ENCODE results near the gene MRPL41. TPM values are rescaled to one million over a fixed set of nuclear protein-coding genes. Genes with fewer than 3 reads are reported as not detected.

MRPL41 gene
- total and polyA plus RNA-seq, 2 experiments from 2014 or later, result 32.8 to 146 TPM

DNA sequence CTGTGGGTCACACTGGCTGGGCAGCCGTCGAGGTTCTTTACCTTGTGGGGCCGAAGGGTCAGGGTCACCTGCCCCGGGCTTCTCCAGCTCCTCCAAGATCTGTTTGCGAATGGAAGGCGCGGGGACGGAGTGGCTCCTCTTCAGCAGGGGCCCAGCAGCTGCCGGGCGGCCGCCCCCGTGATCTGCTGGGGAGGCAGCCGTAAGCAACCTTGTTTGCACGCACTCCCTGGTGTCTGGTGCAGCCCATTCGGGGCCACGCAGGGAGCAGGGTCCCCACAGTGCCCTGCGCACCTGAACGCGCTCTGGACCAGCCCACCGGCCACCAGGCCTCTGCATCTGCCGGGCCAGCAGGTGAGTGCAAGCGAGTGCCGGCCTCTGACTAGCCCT, 36.3 kb upstream of the MRPL41 start:
- peaks cover 18% of the 10 kb centered on the region for H3K9me3 Mint-ChIP-seq
- H3K4me3 ChIP-seq, result no peak overlapping the region
- TF ChIP-seq, protein P1, sequence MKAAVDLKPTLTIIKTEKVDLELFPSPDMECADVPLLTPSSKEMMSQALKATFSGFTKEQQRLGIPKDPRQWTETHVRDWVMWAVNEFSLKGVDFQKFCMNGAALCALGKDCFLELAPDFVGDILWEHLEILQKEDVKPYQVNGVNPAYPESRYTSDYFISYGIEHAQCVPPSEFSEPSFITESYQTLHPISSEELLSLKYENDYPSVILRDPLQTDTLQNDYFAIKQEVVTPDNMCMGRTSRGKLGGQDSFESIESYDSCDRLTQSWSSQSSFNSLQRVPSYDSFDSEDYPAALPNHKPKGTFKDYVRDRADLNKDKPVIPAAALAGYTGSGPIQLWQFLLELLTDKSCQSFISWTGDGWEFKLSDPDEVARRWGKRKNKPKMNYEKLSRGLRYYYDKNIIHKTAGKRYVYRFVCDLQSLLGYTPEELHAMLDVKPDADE (IDR thresholded peaks at IDR 0.05), result no peak
- no peak for TF ChIP-seq ZNF331 (CRISPR knock-in tag; IDR thresholded peaks at IDR 0.05; ENCODE audit: low read depth)
- TF ChIP-seq STAT1 (IDR thresholded peaks at IDR 0.05; ENCODE audit: unreplicated experiment), result no peak
- TF ChIP-seq ZNF114 (CRISPR knock-in tag; IDR thresholded peaks at IDR 0.05), result no peak
- no peak for TF ChIP-seq JUNB (IDR thresholded peaks at IDR 0.05; ENCODE audit: unreplicated experiment)
- TF ChIP-seq NANOG (IDR thresholded peaks at IDR 0.05; ENCODE audit: borderline replicate concordance), result no peak
- TF ChIP-seq, protein P2, sequence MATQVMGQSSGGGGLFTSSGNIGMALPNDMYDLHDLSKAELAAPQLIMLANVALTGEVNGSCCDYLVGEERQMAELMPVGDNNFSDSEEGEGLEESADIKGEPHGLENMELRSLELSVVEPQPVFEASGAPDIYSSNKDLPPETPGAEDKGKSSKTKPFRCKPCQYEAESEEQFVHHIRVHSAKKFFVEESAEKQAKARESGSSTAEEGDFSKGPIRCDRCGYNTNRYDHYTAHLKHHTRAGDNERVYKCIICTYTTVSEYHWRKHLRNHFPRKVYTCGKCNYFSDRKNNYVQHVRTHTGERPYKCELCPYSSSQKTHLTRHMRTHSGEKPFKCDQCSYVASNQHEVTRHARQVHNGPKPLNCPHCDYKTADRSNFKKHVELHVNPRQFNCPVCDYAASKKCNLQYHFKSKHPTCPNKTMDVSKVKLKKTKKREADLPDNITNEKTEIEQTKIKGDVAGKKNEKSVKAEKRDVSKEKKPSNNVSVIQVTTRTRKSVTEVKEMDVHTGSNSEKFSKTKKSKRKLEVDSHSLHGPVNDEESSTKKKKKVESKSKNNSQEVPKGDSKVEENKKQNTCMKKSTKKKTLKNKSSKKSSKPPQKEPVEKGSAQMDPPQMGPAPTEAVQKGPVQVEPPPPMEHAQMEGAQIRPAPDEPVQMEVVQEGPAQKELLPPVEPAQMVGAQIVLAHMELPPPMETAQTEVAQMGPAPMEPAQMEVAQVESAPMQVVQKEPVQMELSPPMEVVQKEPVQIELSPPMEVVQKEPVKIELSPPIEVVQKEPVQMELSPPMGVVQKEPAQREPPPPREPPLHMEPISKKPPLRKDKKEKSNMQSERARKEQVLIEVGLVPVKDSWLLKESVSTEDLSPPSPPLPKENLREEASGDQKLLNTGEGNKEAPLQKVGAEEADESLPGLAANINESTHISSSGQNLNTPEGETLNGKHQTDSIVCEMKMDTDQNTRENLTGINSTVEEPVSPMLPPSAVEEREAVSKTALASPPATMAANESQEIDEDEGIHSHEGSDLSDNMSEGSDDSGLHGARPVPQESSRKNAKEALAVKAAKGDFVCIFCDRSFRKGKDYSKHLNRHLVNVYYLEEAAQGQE (IDR thresholded peaks at IDR 0.05; ENCODE audit: unreplicated experiment), result no peak
- TF ChIP-seq, protein P3, sequence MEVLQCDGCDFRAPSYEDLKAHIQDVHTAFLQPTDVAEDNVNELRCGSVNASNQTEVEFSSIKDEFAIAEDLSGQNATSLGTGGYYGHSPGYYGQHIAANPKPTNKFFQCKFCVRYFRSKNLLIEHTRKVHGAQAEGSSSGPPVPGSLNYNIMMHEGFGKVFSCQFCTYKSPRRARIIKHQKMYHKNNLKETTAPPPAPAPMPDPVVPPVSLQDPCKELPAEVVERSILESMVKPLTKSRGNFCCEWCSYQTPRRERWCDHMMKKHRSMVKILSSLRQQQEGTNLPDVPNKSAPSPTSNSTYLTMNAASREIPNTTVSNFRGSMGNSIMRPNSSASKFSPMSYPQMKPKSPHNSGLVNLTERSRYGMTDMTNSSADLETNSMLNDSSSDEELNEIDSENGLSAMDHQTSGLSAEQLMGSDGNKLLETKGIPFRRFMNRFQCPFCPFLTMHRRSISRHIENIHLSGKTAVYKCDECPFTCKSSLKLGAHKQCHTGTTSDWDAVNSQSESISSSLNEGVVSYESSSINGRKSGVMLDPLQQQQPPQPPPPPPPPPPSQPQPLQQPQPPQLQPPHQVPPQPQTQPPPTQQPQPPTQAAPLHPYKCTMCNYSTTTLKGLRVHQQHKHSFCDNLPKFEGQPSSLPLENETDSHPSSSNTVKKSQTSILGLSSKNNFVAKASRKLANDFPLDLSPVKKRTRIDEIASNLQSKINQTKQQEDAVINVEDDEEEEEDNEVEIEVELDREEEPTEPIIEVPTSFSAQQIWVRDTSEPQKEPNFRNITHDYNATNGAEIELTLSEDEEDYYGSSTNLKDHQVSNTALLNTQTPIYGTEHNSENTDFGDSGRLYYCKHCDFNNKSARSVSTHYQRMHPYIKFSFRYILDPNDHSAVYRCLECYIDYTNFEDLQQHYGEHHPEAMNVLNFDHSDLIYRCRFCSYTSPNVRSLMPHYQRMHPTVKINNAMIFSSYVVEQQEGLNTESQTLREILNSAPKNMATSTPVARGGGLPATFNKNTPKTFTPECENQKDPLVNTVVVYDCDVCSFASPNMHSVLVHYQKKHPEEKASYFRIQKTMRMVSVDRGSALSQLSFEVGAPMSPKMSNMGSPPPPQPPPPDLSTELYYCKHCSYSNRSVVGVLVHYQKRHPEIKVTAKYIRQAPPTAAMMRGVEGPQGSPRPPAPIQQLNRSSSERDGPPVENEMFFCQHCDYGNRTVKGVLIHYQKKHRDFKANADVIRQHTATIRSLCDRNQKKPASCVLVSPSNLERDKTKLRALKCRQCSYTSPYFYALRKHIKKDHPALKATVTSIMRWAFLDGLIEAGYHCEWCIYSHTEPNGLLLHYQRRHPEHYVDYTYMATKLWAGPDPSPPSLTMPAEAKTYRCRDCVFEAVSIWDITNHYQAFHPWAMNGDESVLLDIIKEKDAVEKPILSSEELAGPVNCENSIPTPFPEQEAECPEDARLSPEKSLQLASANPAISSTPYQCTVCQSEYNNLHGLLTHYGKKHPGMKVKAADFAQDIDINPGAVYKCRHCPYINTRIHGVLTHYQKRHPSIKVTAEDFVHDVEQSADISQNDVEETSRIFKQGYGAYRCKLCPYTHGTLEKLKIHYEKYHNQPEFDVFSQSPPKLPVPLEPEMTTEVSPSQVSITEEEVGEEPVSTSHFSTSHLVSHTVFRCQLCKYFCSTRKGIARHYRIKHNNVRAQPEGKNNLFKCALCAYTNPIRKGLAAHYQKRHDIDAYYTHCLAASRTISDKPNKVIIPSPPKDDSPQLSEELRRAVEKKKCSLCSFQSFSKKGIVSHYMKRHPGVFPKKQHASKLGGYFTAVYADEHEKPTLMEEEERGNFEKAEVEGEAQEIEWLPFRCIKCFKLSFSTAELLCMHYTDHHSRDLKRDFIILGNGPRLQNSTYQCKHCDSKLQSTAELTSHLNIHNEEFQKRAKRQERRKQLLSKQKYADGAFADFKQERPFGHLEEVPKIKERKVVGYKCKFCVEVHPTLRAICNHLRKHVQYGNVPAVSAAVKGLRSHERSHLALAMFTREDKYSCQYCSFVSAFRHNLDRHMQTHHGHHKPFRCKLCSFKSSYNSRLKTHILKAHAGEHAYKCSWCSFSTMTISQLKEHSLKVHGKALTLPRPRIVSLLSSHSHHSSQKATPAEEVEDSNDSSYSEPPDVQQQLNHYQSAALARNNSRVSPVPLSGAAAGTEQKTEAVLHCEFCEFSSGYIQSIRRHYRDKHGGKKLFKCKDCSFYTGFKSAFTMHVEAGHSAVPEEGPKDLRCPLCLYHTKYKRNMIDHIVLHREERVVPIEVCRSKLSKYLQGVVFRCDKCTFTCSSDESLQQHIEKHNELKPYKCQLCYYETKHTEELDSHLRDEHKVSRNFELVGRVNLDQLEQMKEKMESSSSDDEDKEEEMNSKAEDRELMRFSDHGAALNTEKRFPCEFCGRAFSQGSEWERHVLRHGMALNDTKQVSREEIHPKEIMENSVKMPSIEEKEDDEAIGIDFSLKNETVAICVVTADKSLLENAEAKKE (CRISPR knock-in tag; IDR thresholded peaks at IDR 0.05), result no peak
- TF ChIP-seq, protein P4, sequence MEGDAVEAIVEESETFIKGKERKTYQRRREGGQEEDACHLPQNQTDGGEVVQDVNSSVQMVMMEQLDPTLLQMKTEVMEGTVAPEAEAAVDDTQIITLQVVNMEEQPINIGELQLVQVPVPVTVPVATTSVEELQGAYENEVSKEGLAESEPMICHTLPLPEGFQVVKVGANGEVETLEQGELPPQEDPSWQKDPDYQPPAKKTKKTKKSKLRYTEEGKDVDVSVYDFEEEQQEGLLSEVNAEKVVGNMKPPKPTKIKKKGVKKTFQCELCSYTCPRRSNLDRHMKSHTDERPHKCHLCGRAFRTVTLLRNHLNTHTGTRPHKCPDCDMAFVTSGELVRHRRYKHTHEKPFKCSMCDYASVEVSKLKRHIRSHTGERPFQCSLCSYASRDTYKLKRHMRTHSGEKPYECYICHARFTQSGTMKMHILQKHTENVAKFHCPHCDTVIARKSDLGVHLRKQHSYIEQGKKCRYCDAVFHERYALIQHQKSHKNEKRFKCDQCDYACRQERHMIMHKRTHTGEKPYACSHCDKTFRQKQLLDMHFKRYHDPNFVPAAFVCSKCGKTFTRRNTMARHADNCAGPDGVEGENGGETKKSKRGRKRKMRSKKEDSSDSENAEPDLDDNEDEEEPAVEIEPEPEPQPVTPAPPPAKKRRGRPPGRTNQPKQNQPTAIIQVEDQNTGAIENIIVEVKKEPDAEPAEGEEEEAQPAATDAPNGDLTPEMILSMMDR (conservative IDR thresholded peaks at IDR 0.05; ENCODE audit: low read depth in 2 of 2), result no peak
- TF ChIP-seq POLR2AphosphoS5 (IDR thresholded peaks at IDR 0.05; ENCODE audit: low read depth), result no peak
- TF ChIP-seq EZH2 (IDR thresholded peaks at IDR 0.05; ENCODE audit: low read depth, unreplicated experiment), result no peak
- no peak for TF ChIP-seq EZH2phosphoT487 (IDR thresholded peaks at IDR 0.05; ENCODE audit: unreplicated experiment)
- no peak for TF ChIP-seq CREB1 (CRISPR knock-in tag; IDR thresholded peaks at IDR 0.05; ENCODE audit: low read depth)
- peaks cover 15% of the 10 kb centered on the region; the same call in 2 of the 3 replicates for H3K36me3 Mint-ChIP-seq (ENCODE audit: low read depth)
- no peak overlapping the region for H3K4me2 ChIP-seq
- H3K27me3 ChIP-seq (ENCODE audit: insufficient read depth), result no peaks in the 10 kb centered on the region
- no peak overlapping the region for H3K27ac Mint-ChIP-seq
- no peaks in the 10 kb centered on the region for H4K20me1 ChIP-seq (replicated peaks; ENCODE audit: insufficient read depth)
- H3K4me1 ChIP-seq (ENCODE audit: insufficient read depth), result no peaks in the 10 kb centered on the region
- H3F3A ChIP-seq (replicated peaks; ENCODE audit: low read depth), result no peaks in the 10 kb centered on the region
- no peaks in the 10 kb centered on the region for H3K79me2 ChIP-seq (replicated peaks; ENCODE audit: insufficient read depth)
- H3K27ac ChIP-seq (ENCODE audit: low read depth), result no peak overlapping the region
- no peak overlapping the region for H2AFZ ChIP-seq
- H3K27me3 Mint-ChIP-seq (ENCODE audit: insufficient read depth, low read depth, poor library complexity), result peaks cover 10% of the 10 kb centered on the region
- no peak overlapping the region for H3K4me3 Mint-ChIP-seq
- ATAC-seq (peak; percentile 63), DNase-seq (ENCODE audit: low spot score) (no peak)
- no peaks in the 10 kb centered on the region for H3K36me3 ChIP-seq (ENCODE audit: insufficient read depth)
- H3K9me2 ChIP-seq (ENCODE audit: insufficient read depth), result no peaks in the 10 kb centered on the region
- peaks cover 2% of the 10 kb centered on the region; the same call in 1 of the 3 replicates for H3K4me1 Mint-ChIP-seq
